ENCODE data around the gene AGO3. TPM values are rescaled to one million over a fixed set of nuclear protein-coding genes. Genes with fewer than 3 reads are reported as not detected.

AGO3 gene
- polyA plus RNA-seq, 2 of the 4 experiments (the other 2 are of a cell fraction), result 3.8 to 14.7 TPM

- Histone ChIP-seq H3K4me3 (peak overlapping the region; percentile 60), H3K4me1 (peaks cover 23% of the 10 kb centered on the region; the same call in 2 of the 3 replicates), H3K9me3 (no peaks in the 10 kb centered on the region), H3K27ac (peak overlapping the region in 1 of 2 experiments; percentile 99; a peak in 2 of 6 replicates), H3K4me2 (peak overlapping the region; percentile 80)
- ChIA-PET CTCF (interaction anchor here (0.8 to 1.3 kb wide), 2 partner anchors 151 to 196 kb away, joined by 3 read pairs; no protein-coding TSS in a partner anchor), POLR2A (interaction anchor here (1.2 to 1.6 kb wide), 2 partner anchors 15 to 98 kb away, joined by 4 to 5 read pairs; no protein-coding TSS in a partner anchor)
- no peak for FAIRE-seq
- no peak for ATAC-seq
- 80% methylated on average over 7 of the region's 7 CpGs for WGBS (ENCODE audit: missing lambda C conversion rate)
- TF ChIP-seq PHF8 (IDR thresholded peaks at IDR 0.05; ENCODE audit: borderline replicate concordance, low read depth), result no peak
- TF ChIP-seq CEBPB (IDR thresholded peaks at IDR 0.05), result no peak
- no peak for DNase-seq (ENCODE audit: low read depth in 1 of 2, low spot score in 1 of 2)
Measured at GRCh38 chr1:35932158-35932636, 1.3 kb downstream of the AGO3 start.

GRCh38 chr1:35932941-35933340, 2.0 kb downstream of the AGO3 start:
- no peak overlapping the region for H3K4me3 ChIP-seq
- no peaks in the 10 kb centered on the region for H3K9me3 ChIP-seq
- ATAC-seq (no peak), FAIRE-seq (no peak), DNase-seq (ENCODE audit: low read depth in 1 of 2, low spot score in 1 of 2) (no peak)
- no peak for TF ChIP-seq RCOR1 (IDR thresholded peaks at IDR 0.05; ENCODE audit: low read depth, low read length)
- no peak for TF ChIP-seq ZSCAN20 (CRISPR knock-in tag; IDR thresholded peaks at IDR 0.05)
- no peak for TF ChIP-seq CBX2 (IDR thresholded peaks at IDR 0.05; ENCODE audit: borderline replicate concordance, low read depth)
- TF ChIP-seq JUNB (IDR thresholded peaks at IDR 0.05), result no peak
- no peak for TF ChIP-seq NR3C1 (IDR thresholded peaks at IDR 0.05)
- TF ChIP-seq KDM5A (IDR thresholded peaks at IDR 0.05), result no peak
- TF ChIP-seq CHD2 (IDR thresholded peaks at IDR 0.05; ENCODE audit: low read length, partially characterized antibody), result no peak
- TF ChIP-seq CTCF (IDR thresholded peaks at IDR 0.05), result no peak
- no peak for TF ChIP-seq MYC (IDR thresholded peaks at IDR 0.05; ENCODE audit: borderline replicate concordance, low read length)
- TF ChIP-seq ZFP36 (IDR thresholded peaks at IDR 0.05; ENCODE audit: borderline replicate concordance, partially characterized antibody), result no peak
- TF ChIP-seq HMGXB4 (CRISPR knock-in tag; IDR thresholded peaks at IDR 0.05; ENCODE audit: borderline replicate concordance), result no peak
- TF ChIP-seq REST (IDR thresholded peaks at IDR 0.05), result no peak
- no peak for TF ChIP-seq CEBPB (IDR thresholded peaks at IDR 0.05)
- CTCF ChIA-PET, result no interaction called here
- no peak overlapping the region for H3K27ac ChIP-seq
- peak overlapping the region; percentile 80; the same call in 2 of the 3 replicates for H3K4me2 ChIP-seq
- POLR2A ChIA-PET, result no interaction called here
- H3K4me1 ChIP-seq, result peaks cover 23% of the 10 kb centered on the region; the same call in 2 of the 3 replicates
